B cell (primary cell): ENCODE data around the gene IL1R2. TPM values are rescaled to one million over a fixed set of nuclear protein-coding genes. Genes with fewer than 3 reads are reported as not detected.

Experiments used
- ATAC-seq: fragments of 200-7000 bp; cut with Tn5 transposase; one replicate; pipeline ENCODE4 v1.10.0; 2021; ENCODE audit warnings: low read depth, mild to moderate bottlenecking, moderate number of reproducible peaks, moderate library complexity
- CTCF ChIA-PET: fragments of 350-600 bp; sonication (Branson Sonifier 250); formaldehyde crosslinking; loops from one replicate; lab custom pipeline; 2021; ENCODE audit warnings: antibody characterized with exemption, inconsistent platforms; lab: Charles Lee
- POLR2A ChIA-PET: fragments of 350-600 bp; sonication (Branson Sonifier 250); formaldehyde crosslinking; loops from one replicate; lab custom pipeline; 2021; ENCODE audit warnings: antibody characterized with exemption; lab: Charles Lee
- DNase-seq: peaks from one replicate; pipeline ENCODE4 v3.0.0; 2013
- H2AFZ ChIP-seq: 2 replicates; pipeline ENCODE4 v1.6.1; 2012; ENCODE audit warnings: mild to moderate bottlenecking, low read depth, low read length; ENCODE audit not compliant: insufficient read depth, poor library complexity, severe bottlenecking
- H3K27ac ChIP-seq, 2 donors: 1 replicate in 1 of 2; 2 replicates in 1 of 2; pipeline ENCODE4 v1.5.1; 2012 to 2013; ENCODE audit warnings: low read length in 2 of 2, mild to moderate bottlenecking in 2 of 2, moderate library complexity in 1 of 2
- H3K27me3 ChIP-seq, 4 experiments: fragments of 200-600 bp in 1 of 4; sonication (generic) in 1 of 4; replicated peaks in 1 of 4; 1 replicate in 2 of 4; 2 replicates in 2 of 4; pipeline versions ENCODE4 v1.6.1 to v1.7.0; 2013 to 2016; ENCODE audit warnings: low read length in 3 of 4, mild to moderate bottlenecking in 2 of 4, mixed read lengths in 1 of 4, moderate library complexity in 1 of 4; ENCODE audit not compliant: insufficient read depth in 4 of 4, control insufficient read depth in 3 of 4; ENCODE audit errors: control extremely low read depth in 1 of 4
- H3K36me3 ChIP-seq, 2 experiments: replicated peaks in 1 of 2; 1 replicate in 1 of 2; 2 replicates in 1 of 2; pipeline versions ENCODE4 v1.6.1 to v1.7.1; 2013; ENCODE audit warnings: low read length in 1 of 2; ENCODE audit not compliant: insufficient read depth in 2 of 2, control insufficient read depth in 1 of 2; ENCODE audit errors: control extremely low read depth in 1 of 2, extremely low read depth in 1 of 2
- H3K4me1 ChIP-seq, 2 donors: fragments of 200-600 bp in 1 of 2; sonication (generic) in 1 of 2; 1 replicate in 1 of 2; 2 replicates in 1 of 2; pipeline versions ENCODE4 v1.5.1 to v1.6.1; 2013 to 2017; ENCODE audit warnings: low read length in 2 of 2; ENCODE audit not compliant: control insufficient read depth in 2 of 2, insufficient read depth in 2 of 2
- H3K4me2 ChIP-seq: replicated peaks from 2 replicates; pipeline ENCODE3; 2012; ENCODE audit warnings: mild to moderate bottlenecking, low read depth, low read length; ENCODE audit not compliant: poor library complexity, severe bottlenecking
- H3K4me3 ChIP-seq, 5 experiments: fragments of 200-600 bp in 1 of 5; sonication (generic) in 1 of 5; 1 replicate in 3 of 5; 2 replicates in 2 of 5; pipeline versions ENCODE4 v1.5.1 to v1.7.0; 2011 to 2016; ENCODE audit warnings: low read length in 4 of 5, mild to moderate bottlenecking in 4 of 5, low read depth in 2 of 5, control low read depth in 1 of 5, moderate library complexity in 1 of 5; ENCODE audit not compliant: insufficient read depth in 1 of 5; ENCODE audit errors: control extremely low read depth in 1 of 5, extremely low read depth in 1 of 5
- H3K79me2 ChIP-seq: fragments of 200-600 bp; sonication (generic); one replicate; pipeline ENCODE4 v1.6.0; 2016; ENCODE audit warnings: low read length; ENCODE audit not compliant: control insufficient read depth, insufficient read depth
- H3K9ac ChIP-seq: fragments of 200-600 bp; sonication (generic); 2 replicates; pipeline ENCODE4 v1.6.1; 2017; ENCODE audit warnings: mild to moderate bottlenecking, low read length, moderate library complexity
- H3K9me3 ChIP-seq, 3 donors: one replicate each; pipeline versions ENCODE4 v1.6.1 to v1.7.1; 2013; ENCODE audit warnings: low read length in 2 of 3; ENCODE audit not compliant: control insufficient read depth in 2 of 3, insufficient read depth in 1 of 3; ENCODE audit errors: control extremely low read depth in 1 of 3
- H4K20me1 ChIP-seq: 2 replicates; pipeline ENCODE4 v1.6.0; 2012; ENCODE audit warnings: mild to moderate bottlenecking, low read length; ENCODE audit not compliant: insufficient read depth, control insufficient read depth, poor library complexity, severe bottlenecking
- H3K27ac Mint-ChIP-seq: one replicate; pipeline ENCODE4 v1.8.0; 2021; ENCODE audit warnings: mixed read lengths
- H3K27me3 Mint-ChIP-seq: one replicate; pipeline ENCODE4 v1.8.0; 2021; ENCODE audit warnings: mixed read lengths
- H3K4me1 Mint-ChIP-seq: one replicate; pipeline ENCODE4 v1.8.0; 2021; ENCODE audit warnings: mixed read lengths
- H3K4me3 Mint-ChIP-seq: one replicate; pipeline ENCODE4 v1.8.0; 2021; ENCODE audit warnings: mixed read lengths
- H3K9me3 Mint-ChIP-seq: one replicate; pipeline ENCODE4 v1.8.0; 2022; ENCODE audit warnings: mixed read lengths; ENCODE audit not compliant: insufficient read depth
- EZH2 ChIP-seq: IDR thresholded peaks from 2 replicates; pipeline ENCODE4 v1.6.1; 2012; ENCODE audit warnings: borderline replicate concordance, low read depth, mild to moderate bottlenecking, moderate library complexity, low read length; ENCODE audit not compliant: insufficient read depth, poor library complexity, severe bottlenecking
- WGBS: methylation state at CpG from one replicate; pipeline ENCODE4 v1.1.5; 2013; ENCODE audit warnings: missing lambda C conversion rate; ENCODE audit not compliant: insufficient coverage; 5-methylcytosine and 5-hydroxymethylcytosine counted together
- intact Hi-C: fragments of 100-400 bp; cut with micrococcal nuclease; formaldehyde crosslinking; loops from one replicate; pipeline ENCODE4 v1.10.0; 2022
- polyA plus RNA-seq: library from polyadenylated mRNA; depleted of rRNA; stranded (reverse); fragments of >200 nt; gene quantifications from 2 replicates; pipeline ENCODE4 v1.2.3, GENCODE V29; 2012
- total RNA-seq, 2 donors: library from RNA; stranded (reverse); fragments of 120-200 nt in 1 of 2; gene quantifications; 1 replicate in 1 of 2; 2 replicates in 1 of 2; pipeline versions ENCODE4 v1.2.3 to v1.2.4, GENCODE V29; 2013 to 2022
- TF ChIP-seq, protein P1 (sequence below): fragments of 200-600 bp; IDR thresholded peaks from one replicate; pipeline ENCODE4 v1.8.0; 2022; ENCODE audit warnings: antibody characterized with exemption, mild to moderate bottlenecking

Gene IL1R2
- total and polyA plus RNA-seq, 2 donors (not counting 1 experiment from before 2014, with no cell fraction given), result not detected

GRCh38 chr2:101993772-101994171, 2.0 kb downstream of the IL1R2 start:
- H3K9ac ChIP-seq, result no peak overlapping the region
- TF ChIP-seq, protein P1, sequence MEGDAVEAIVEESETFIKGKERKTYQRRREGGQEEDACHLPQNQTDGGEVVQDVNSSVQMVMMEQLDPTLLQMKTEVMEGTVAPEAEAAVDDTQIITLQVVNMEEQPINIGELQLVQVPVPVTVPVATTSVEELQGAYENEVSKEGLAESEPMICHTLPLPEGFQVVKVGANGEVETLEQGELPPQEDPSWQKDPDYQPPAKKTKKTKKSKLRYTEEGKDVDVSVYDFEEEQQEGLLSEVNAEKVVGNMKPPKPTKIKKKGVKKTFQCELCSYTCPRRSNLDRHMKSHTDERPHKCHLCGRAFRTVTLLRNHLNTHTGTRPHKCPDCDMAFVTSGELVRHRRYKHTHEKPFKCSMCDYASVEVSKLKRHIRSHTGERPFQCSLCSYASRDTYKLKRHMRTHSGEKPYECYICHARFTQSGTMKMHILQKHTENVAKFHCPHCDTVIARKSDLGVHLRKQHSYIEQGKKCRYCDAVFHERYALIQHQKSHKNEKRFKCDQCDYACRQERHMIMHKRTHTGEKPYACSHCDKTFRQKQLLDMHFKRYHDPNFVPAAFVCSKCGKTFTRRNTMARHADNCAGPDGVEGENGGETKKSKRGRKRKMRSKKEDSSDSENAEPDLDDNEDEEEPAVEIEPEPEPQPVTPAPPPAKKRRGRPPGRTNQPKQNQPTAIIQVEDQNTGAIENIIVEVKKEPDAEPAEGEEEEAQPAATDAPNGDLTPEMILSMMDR, result no peak
- TF ChIP-seq EZH2, result no peak
- no peak overlapping the region for H2AFZ ChIP-seq
- ATAC-seq (no peak), DNase-seq (no peak)
- peaks cover 18% of the 10 kb centered on the region for H3K27me3 Mint-ChIP-seq
- no peak overlapping the region for H3K27ac ChIP-seq
- peaks cover 27% of the 10 kb centered on the region for H3K4me1 Mint-ChIP-seq
- H3K4me2 ChIP-seq, result no peak overlapping the region
- H3K4me3 ChIP-seq, result peak overlapping the region in 1 of 5 experiments; percentile 41
- ChIA-PET POLR2A (no interaction called here), CTCF (interaction anchor here (1.4 kb wide), 1 partner anchor 644 kb away, joined by 3 read pairs; no protein-coding TSS in a partner anchor)
- H3K9me3 ChIP-seq, result no peaks in the 10 kb centered on the region
- no peaks in the 10 kb centered on the region for H3K9me3 Mint-ChIP-seq
- peaks cover 16 to 26% of the 10 kb centered on the region in 2 donors for H3K4me1 ChIP-seq
- H3K4me3 Mint-ChIP-seq, result no peak overlapping the region
- no peaks in the 10 kb centered on the region for H3K36me3 ChIP-seq
- no peaks in the 10 kb centered on the region for H4K20me1 ChIP-seq
- no peaks in the 10 kb centered on the region for H3K79me2 ChIP-seq
- intact Hi-C loops, result no loop called here
- 92% methylated on average over 3 of the region's 6 CpGs for WGBS
- H3K27me3 ChIP-seq, result peaks cover 0 to 10% (median 2%) of the 10 kb centered on the region in 4 experiments
- H3K27ac Mint-ChIP-seq, result no peak overlapping the region

DNA sequence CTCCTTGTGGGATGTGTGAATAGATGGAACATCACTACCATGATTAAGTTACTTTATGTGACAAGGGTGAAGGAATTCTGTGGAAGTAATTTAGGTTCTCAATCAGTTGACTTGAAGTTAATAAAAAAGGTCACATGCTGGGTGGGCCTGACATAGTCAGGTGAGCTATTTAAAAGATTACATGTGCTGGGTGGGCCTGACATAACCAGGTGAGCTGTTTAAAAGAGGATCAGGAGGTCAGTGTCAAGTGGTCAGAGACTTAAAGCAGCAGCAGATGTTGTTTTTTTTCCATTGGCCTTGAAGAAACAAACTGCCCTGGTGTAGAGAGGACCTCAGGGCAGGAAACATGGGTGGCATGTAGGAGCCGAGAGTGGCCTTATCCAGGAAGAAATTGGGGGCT, 3.3 kb downstream of the IL1R2 start:
- Histone ChIP-seq H2AFZ (no peak overlapping the region), H3K27me3 (peaks cover 0 to 10% (median 2%) of the 10 kb centered on the region in 4 experiments), H3K4me2 (no peak overlapping the region), H3K36me3 (no peaks in the 10 kb centered on the region), H3K9ac (no peak overlapping the region), H3K27ac (no peak overlapping the region), H3K79me2 (no peaks in the 10 kb centered on the region), H4K20me1 (no peaks in the 10 kb centered on the region), H3K4me3 (peak overlapping the region in 1 of 5 experiments; percentile 13), H3K4me1 (peaks cover 10 to 17% of the 10 kb centered on the region in 2 donors), H3K9me3 (no peaks in the 10 kb centered on the region)
- ChIA-PET POLR2A (no interaction called here), CTCF (no interaction called here)
- TF ChIP-seq, protein P1, result no peak
- TF ChIP-seq EZH2, result no peak
- Mint-ChIP-seq H3K27ac (no peak overlapping the region), H3K4me1 (peaks cover 18% of the 10 kb centered on the region), H3K27me3 (peaks cover 18% of the 10 kb centered on the region), H3K4me3 (no peak overlapping the region), H3K9me3 (no peaks in the 10 kb centered on the region)
- ATAC-seq (no peak), DNase-seq (no peak)
- WGBS, result 100% methylated on average over 1 of the region's 1 CpG
- intact Hi-C loops, result no loop called here
